GM23338 (cell line): ENCODE data around the gene RAMAC. TPM values are rescaled to one million over a fixed set of nuclear protein-coding genes. Genes with fewer than 3 reads are reported as not detected.

Experiments
- ATAC-seq: fragments of 200-7000 bp; cut with Tn5 transposase; 3 replicates; pipeline ENCODE4 v1.9.1; 2020
- DNase-seq: peaks from one replicate; pipeline ENCODE4 v3.0.0-alpha.2; 2015; ENCODE audit warnings: low spot score
- H2AFZ ChIP-seq: fragments of 200-600 bp; sonication (generic); 2 replicates; pipeline ENCODE4 v1.8.0; 2016; ENCODE audit warnings: antibody characterized with exemption, mild to moderate bottlenecking, moderate library complexity
- H3F3A ChIP-seq: fragments of 200-600 bp; sonication (generic); replicated peaks from 2 replicates; pipeline ENCODE4 v1.8.0; 2017; ENCODE audit warnings: antibody characterized with exemption, mixed run types, low read depth
- H3K27ac ChIP-seq: fragments of 200-600 bp; sonication (generic); 2 replicates; pipeline ENCODE4 v1.6.1; 2016; ENCODE audit warnings: low read depth
- H3K27me3 ChIP-seq: fragments of 200-600 bp; sonication (generic); 2 replicates; pipeline ENCODE4 v1.8.0; 2016; ENCODE audit warnings: mild to moderate bottlenecking, mixed run types, moderate library complexity; ENCODE audit not compliant: insufficient read depth
- H3K36me3 ChIP-seq: fragments of 200-600 bp; sonication (generic); 2 replicates; pipeline ENCODE4 v1.8.0; 2016; ENCODE audit warnings: mild to moderate bottlenecking; ENCODE audit not compliant: insufficient read depth
- H3K4me1 ChIP-seq: fragments of 200-600 bp; sonication (generic); 2 replicates; pipeline ENCODE4 v1.8.0; 2016; ENCODE audit warnings: mild to moderate bottlenecking, moderate library complexity; ENCODE audit not compliant: insufficient read depth
- H3K4me2 ChIP-seq: fragments of 200-600 bp; sonication (generic); 2 replicates; pipeline ENCODE4 v1.7.1; 2017; ENCODE audit warnings: mixed run types
- H3K4me3 ChIP-seq: fragments of 200-600 bp; sonication (generic); 2 replicates; pipeline ENCODE4 v1.6.1; 2016; ENCODE audit warnings: mixed run types
- H3K79me2 ChIP-seq: fragments of 200-600 bp; sonication (generic); replicated peaks from 2 replicates; pipeline ENCODE4 v1.8.0; 2017; ENCODE audit warnings: mild to moderate bottlenecking; ENCODE audit not compliant: insufficient read depth
- H3K9me2 ChIP-seq: fragments of 200-600 bp; sonication (generic); 2 replicates; pipeline ENCODE4 v1.8.0; 2017; ENCODE audit not compliant: insufficient read depth
- H4K20me1 ChIP-seq: fragments of 200-600 bp; sonication (generic); replicated peaks from 2 replicates; pipeline ENCODE4 v1.8.0; 2017; ENCODE audit warnings: mild to moderate bottlenecking; ENCODE audit not compliant: insufficient read depth
- H3K27ac Mint-ChIP-seq: 2 replicates; pipeline ENCODE4 v1.8.0; 2020; ENCODE audit warnings: inconsistent platforms, mild to moderate bottlenecking, moderate library complexity, mixed read lengths
- H3K27me3 Mint-ChIP-seq: 3 replicates; pipeline ENCODE4 v1.8.0; 2022; ENCODE audit warnings: low read depth, mild to moderate bottlenecking, moderate library complexity, mixed read lengths, inconsistent platforms; ENCODE audit not compliant: insufficient read depth, poor library complexity
- H3K36me3 Mint-ChIP-seq: 3 replicates; pipeline ENCODE4 v1.8.0; 2021; ENCODE audit warnings: low read depth, mild to moderate bottlenecking, inconsistent platforms, moderate library complexity, mixed read lengths
- H3K4me1 Mint-ChIP-seq: 3 replicates; pipeline ENCODE4 v1.8.0; 2020; ENCODE audit warnings: mild to moderate bottlenecking, inconsistent platforms, mixed read lengths
- H3K4me3 Mint-ChIP-seq: 3 replicates; pipeline ENCODE4 v1.8.0; 2021; ENCODE audit warnings: moderate library complexity, mild to moderate bottlenecking, inconsistent platforms, mixed read lengths
- H3K9me3 Mint-ChIP-seq: 3 replicates; pipeline ENCODE4 v1.8.0; 2020; ENCODE audit warnings: moderate library complexity, mild to moderate bottlenecking, inconsistent platforms, mixed read lengths
- CREB1 ChIP-seq: fragments of 250-450 bp; sonication (Bioruptor Pico); IDR thresholded peaks from 2 replicates; pipeline ENCODE4 v1.5.0; 2020; ENCODE audit warnings: low read depth, mild to moderate bottlenecking, moderate library complexity
- EZH2 ChIP-seq: fragments of 200-600 bp; sonication (generic); IDR thresholded peaks from one replicate; pipeline ENCODE4 v1.8.0; 2017; ENCODE audit warnings: antibody characterized with exemption, mild to moderate bottlenecking, low read depth; ENCODE audit not compliant: unreplicated experiment
- EZH2phosphoT487 ChIP-seq: fragments of 200-600 bp; sonication (generic); IDR thresholded peaks from one replicate; pipeline ENCODE4 v1.8.1; 2018; ENCODE audit warnings: antibody characterized with exemption; ENCODE audit not compliant: unreplicated experiment
- NANOG ChIP-seq: IDR thresholded peaks from 2 replicates; pipeline ENCODE4 v1.6.1; 2016; ENCODE audit warnings: antibody characterized with exemption, borderline replicate concordance
- STAT1 ChIP-seq: IDR thresholded peaks from one replicate; pipeline ENCODE4 v1.6.1; 2016; ENCODE audit warnings: antibody characterized with exemption; ENCODE audit not compliant: unreplicated experiment
- ZNF114 ChIP-seq: fragments of 250-450 bp; sonication (Bioruptor Pico); IDR thresholded peaks from 2 replicates; pipeline ENCODE4 v1.5.0; 2020; ENCODE audit warnings: mild to moderate bottlenecking, moderate library complexity
- polyA plus RNA-seq: library from polyadenylated mRNA; unstranded; fragments of >200 nt; fragmentation: Nextera tagmentation; extraction: Ambion mirVana; gene quantifications from 2 replicates; pipeline ENCODE4 v1.2.1, GENCODE V29; 2016
- total RNA-seq: library from RNA; depleted of rRNA; stranded (reverse); fragments of >200 nt; shearing (Covaris generic); gene quantifications from 2 replicates; pipeline ENCODE4 v1.2.3, GENCODE V29; 2014
- TF ChIP-seq, protein P1 (sequence below): IDR thresholded peaks from 2 replicates; pipeline ENCODE4 v1.6.1; 2016; ENCODE audit warnings: antibody characterized with exemption
- TF ChIP-seq, protein P2 (sequence below): fragments of 250-450 bp; sonication (Bioruptor Pico); IDR thresholded peaks from 2 replicates; pipeline ENCODE4 v1.5.0; 2020; ENCODE audit warnings: mild to moderate bottlenecking, moderate library complexity
- TF ChIP-seq, protein P3 (sequence below), 2 experiments: fragments of 200-600 bp in 1 of 2; sonication (generic) in 1 of 2; conservative IDR thresholded peaks; 2 replicates each; pipeline versions ENCODE4 v1.5.1 to v1.6.1; 2016 to 2017; ENCODE audit warnings: antibody characterized with exemption in 2 of 2, low read depth in 2 of 2, mild to moderate bottlenecking in 2 of 2, moderate library complexity in 1 of 2

Gene RAMAC
- total and polyA plus RNA-seq, 2 experiments from 2014 or later = 27.4 to 58.6 TPM

DNA sequence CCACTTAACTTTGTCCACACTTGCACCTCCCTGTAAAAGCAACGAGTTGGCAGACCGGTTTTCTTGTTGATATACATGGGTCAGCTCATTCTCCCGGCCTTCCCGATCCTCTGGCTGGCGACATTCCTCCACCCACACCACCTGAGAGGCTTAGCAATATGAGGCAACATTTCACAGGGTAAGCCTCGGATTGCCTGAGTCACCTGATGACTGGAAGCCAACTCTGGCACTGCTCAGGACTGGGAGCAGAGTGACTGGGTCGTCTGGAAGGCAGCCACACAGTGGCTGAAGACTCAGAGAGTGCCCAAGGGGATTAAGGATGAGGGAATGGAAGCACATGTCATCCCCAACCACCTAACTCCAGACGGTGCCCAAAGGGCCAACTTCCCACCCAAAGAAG is 43.3 kb upstream of the RAMAC start (continued):
- TF ChIP-seq EZH2 = no peak
- no peak for TF ChIP-seq EZH2phosphoT487
- TF ChIP-seq CREB1 (CRISPR knock-in tag) = no peak
- TF ChIP-seq STAT1 = no peak
- no peak for TF ChIP-seq NANOG
- TF ChIP-seq, protein P1, sequence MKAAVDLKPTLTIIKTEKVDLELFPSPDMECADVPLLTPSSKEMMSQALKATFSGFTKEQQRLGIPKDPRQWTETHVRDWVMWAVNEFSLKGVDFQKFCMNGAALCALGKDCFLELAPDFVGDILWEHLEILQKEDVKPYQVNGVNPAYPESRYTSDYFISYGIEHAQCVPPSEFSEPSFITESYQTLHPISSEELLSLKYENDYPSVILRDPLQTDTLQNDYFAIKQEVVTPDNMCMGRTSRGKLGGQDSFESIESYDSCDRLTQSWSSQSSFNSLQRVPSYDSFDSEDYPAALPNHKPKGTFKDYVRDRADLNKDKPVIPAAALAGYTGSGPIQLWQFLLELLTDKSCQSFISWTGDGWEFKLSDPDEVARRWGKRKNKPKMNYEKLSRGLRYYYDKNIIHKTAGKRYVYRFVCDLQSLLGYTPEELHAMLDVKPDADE = no peak

DNA sequence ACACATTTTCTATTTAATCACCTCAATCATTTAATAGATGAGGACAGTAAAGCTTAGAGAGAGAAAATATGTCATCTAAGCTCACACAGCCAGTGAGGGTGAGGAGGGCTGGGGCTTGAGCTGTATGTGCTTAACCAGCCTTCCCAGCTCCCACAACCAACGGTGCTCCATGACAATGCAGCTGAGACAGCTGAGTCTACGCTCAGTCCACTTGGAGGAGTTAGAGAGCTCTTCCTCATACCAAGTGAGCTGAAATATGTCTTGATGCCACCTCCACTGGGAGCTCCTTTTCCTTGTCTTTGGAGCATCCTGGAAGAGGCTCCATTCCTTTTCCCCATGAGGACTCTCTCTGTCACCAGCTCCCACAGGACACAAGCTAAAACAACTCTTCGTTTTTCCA is 42.8 kb upstream of the RAMAC start:
- Mint-ChIP-seq H3K36me3 (no peaks in the 10 kb centered on the region), H3K27me3 (peaks cover 5% of the 10 kb centered on the region), H3K4me3 (no peak overlapping the region), H3K27ac (no peak overlapping the region), H3K4me1 (peaks cover 6% of the 10 kb centered on the region; the same call in 2 of the 3 replicates), H3K9me3 (no peaks in the 10 kb centered on the region)
- H3K27me3 ChIP-seq = no peaks in the 10 kb centered on the region
- H3K27ac ChIP-seq = no peak overlapping the region
- H3K36me3 ChIP-seq = no peaks in the 10 kb centered on the region
- peaks cover 8% of the 10 kb centered on the region; the same call in 1 of the 2 replicates for H3K4me1 ChIP-seq
- DNase-seq (peak; percentile 43), ATAC-seq (peak; percentile 88)
- no peak overlapping the region for H2AFZ ChIP-seq
- no peaks in the 10 kb centered on the region for H3F3A ChIP-seq
- no peaks in the 10 kb centered on the region; the same call in 1 of the 2 replicates for H3K79me2 ChIP-seq
- H3K9me2 ChIP-seq = no peaks in the 10 kb centered on the region
- H3K4me3 ChIP-seq = no peak overlapping the region
- TF ChIP-seq, protein P2, sequence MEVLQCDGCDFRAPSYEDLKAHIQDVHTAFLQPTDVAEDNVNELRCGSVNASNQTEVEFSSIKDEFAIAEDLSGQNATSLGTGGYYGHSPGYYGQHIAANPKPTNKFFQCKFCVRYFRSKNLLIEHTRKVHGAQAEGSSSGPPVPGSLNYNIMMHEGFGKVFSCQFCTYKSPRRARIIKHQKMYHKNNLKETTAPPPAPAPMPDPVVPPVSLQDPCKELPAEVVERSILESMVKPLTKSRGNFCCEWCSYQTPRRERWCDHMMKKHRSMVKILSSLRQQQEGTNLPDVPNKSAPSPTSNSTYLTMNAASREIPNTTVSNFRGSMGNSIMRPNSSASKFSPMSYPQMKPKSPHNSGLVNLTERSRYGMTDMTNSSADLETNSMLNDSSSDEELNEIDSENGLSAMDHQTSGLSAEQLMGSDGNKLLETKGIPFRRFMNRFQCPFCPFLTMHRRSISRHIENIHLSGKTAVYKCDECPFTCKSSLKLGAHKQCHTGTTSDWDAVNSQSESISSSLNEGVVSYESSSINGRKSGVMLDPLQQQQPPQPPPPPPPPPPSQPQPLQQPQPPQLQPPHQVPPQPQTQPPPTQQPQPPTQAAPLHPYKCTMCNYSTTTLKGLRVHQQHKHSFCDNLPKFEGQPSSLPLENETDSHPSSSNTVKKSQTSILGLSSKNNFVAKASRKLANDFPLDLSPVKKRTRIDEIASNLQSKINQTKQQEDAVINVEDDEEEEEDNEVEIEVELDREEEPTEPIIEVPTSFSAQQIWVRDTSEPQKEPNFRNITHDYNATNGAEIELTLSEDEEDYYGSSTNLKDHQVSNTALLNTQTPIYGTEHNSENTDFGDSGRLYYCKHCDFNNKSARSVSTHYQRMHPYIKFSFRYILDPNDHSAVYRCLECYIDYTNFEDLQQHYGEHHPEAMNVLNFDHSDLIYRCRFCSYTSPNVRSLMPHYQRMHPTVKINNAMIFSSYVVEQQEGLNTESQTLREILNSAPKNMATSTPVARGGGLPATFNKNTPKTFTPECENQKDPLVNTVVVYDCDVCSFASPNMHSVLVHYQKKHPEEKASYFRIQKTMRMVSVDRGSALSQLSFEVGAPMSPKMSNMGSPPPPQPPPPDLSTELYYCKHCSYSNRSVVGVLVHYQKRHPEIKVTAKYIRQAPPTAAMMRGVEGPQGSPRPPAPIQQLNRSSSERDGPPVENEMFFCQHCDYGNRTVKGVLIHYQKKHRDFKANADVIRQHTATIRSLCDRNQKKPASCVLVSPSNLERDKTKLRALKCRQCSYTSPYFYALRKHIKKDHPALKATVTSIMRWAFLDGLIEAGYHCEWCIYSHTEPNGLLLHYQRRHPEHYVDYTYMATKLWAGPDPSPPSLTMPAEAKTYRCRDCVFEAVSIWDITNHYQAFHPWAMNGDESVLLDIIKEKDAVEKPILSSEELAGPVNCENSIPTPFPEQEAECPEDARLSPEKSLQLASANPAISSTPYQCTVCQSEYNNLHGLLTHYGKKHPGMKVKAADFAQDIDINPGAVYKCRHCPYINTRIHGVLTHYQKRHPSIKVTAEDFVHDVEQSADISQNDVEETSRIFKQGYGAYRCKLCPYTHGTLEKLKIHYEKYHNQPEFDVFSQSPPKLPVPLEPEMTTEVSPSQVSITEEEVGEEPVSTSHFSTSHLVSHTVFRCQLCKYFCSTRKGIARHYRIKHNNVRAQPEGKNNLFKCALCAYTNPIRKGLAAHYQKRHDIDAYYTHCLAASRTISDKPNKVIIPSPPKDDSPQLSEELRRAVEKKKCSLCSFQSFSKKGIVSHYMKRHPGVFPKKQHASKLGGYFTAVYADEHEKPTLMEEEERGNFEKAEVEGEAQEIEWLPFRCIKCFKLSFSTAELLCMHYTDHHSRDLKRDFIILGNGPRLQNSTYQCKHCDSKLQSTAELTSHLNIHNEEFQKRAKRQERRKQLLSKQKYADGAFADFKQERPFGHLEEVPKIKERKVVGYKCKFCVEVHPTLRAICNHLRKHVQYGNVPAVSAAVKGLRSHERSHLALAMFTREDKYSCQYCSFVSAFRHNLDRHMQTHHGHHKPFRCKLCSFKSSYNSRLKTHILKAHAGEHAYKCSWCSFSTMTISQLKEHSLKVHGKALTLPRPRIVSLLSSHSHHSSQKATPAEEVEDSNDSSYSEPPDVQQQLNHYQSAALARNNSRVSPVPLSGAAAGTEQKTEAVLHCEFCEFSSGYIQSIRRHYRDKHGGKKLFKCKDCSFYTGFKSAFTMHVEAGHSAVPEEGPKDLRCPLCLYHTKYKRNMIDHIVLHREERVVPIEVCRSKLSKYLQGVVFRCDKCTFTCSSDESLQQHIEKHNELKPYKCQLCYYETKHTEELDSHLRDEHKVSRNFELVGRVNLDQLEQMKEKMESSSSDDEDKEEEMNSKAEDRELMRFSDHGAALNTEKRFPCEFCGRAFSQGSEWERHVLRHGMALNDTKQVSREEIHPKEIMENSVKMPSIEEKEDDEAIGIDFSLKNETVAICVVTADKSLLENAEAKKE (CRISPR knock-in tag) = 0 out of 2 replicates have a peak, but pooled peaks have one; percentile 46
- TF ChIP-seq, protein P3, sequence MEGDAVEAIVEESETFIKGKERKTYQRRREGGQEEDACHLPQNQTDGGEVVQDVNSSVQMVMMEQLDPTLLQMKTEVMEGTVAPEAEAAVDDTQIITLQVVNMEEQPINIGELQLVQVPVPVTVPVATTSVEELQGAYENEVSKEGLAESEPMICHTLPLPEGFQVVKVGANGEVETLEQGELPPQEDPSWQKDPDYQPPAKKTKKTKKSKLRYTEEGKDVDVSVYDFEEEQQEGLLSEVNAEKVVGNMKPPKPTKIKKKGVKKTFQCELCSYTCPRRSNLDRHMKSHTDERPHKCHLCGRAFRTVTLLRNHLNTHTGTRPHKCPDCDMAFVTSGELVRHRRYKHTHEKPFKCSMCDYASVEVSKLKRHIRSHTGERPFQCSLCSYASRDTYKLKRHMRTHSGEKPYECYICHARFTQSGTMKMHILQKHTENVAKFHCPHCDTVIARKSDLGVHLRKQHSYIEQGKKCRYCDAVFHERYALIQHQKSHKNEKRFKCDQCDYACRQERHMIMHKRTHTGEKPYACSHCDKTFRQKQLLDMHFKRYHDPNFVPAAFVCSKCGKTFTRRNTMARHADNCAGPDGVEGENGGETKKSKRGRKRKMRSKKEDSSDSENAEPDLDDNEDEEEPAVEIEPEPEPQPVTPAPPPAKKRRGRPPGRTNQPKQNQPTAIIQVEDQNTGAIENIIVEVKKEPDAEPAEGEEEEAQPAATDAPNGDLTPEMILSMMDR (conservative IDR thresholded peaks at IDR 0.05; ENCODE audit: low read depth in 2 of 2) = peak in 1 of 2 experiments; percentile 47; a peak in 2 of 4 replicates
- no peak for TF ChIP-seq ZNF114 (CRISPR knock-in tag)
- H3K4me2 ChIP-seq = no peak overlapping the region
- no peaks in the 10 kb centered on the region for H4K20me1 ChIP-seq
